Lower leg skin (tissue), 3 donors: Measurements from ENCODE around the gene OSBPL2.

ENCODE experiments used
- POLR2A ChIP-seq, 2 donors: fragments of 450-650 bp; IDR thresholded peaks; one replicate each; pipeline ENCODE4 v1.6.1; 2016 to 2017; ENCODE audit warnings: antibody characterized with exemption in 2 of 2, mild to moderate bottlenecking in 1 of 2, moderate library complexity in 1 of 2
- TF ChIP-seq, protein P1 (sequence below), 3 donors: fragments of 450-650 bp; IDR thresholded peaks; one replicate each; pipeline ENCODE4 v1.5.1; 2016; ENCODE audit warnings: antibody characterized with exemption in 3 of 3, mild to moderate bottlenecking in 3 of 3, moderate library complexity in 2 of 3

DNA sequence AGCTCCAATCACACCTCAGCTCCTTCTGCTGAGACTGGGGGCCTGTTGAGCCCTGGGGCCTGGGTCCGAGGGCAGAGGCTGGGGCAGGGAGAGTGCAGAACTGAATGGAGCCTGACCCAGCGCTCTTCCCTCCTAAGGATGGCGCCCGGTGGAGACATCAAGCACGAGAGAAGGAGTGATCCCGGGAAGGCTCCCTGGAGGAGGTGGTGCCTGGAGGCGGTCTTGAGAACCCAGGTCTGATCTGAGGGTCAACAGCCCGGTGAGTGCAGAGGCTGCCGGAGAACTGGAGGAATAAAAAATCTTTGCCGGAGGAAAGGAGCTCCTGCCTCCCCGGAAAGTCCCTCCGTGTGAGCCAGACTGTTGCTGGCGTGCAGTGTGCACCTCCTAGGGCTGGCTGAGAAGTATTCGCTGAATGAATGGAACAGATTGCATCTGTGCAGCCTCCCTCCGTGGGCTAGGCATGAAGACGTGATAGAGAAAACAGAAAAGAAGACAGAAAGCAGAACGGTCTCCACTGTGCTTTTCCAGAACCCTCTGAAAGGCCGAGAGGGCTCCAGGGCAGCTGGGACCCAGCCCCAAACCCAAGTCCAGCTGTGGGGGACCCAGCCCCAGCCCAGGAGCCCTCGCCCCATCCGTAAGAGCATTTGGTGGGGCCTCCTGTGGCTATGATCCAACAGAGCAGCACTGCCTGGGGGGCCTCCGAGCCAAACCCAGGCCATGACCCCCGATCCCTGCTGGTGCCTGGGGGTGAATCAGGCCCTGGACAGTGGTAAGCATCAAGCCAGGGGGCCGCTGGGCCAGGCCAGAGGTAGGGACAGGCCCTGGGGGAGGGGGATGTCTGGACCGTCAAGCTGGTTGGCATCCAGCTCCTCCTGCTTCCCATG lies 11.4 kb upstream of the OSBPL2 start:
- TF ChIP-seq, protein P1, sequence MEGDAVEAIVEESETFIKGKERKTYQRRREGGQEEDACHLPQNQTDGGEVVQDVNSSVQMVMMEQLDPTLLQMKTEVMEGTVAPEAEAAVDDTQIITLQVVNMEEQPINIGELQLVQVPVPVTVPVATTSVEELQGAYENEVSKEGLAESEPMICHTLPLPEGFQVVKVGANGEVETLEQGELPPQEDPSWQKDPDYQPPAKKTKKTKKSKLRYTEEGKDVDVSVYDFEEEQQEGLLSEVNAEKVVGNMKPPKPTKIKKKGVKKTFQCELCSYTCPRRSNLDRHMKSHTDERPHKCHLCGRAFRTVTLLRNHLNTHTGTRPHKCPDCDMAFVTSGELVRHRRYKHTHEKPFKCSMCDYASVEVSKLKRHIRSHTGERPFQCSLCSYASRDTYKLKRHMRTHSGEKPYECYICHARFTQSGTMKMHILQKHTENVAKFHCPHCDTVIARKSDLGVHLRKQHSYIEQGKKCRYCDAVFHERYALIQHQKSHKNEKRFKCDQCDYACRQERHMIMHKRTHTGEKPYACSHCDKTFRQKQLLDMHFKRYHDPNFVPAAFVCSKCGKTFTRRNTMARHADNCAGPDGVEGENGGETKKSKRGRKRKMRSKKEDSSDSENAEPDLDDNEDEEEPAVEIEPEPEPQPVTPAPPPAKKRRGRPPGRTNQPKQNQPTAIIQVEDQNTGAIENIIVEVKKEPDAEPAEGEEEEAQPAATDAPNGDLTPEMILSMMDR (IDR thresholded peaks at IDR 0.05) = no peak
- no peak for TF ChIP-seq POLR2A (IDR thresholded peaks at IDR 0.05)
